Prostate gland (tissue), 2 donors: ENCODE data around the gene PPP1R3E. TPM values are rescaled to one million over a fixed set of nuclear protein-coding genes. Genes with fewer than 3 reads are reported as not detected.
"Not testable (repeated sequence)": the region's sequence is repeated elsewhere in the genome, so short reads cannot be mapped to it uniquely, and the experiment has no call there.

Source experiments
- DNase-seq: peaks from one replicate; pipeline ENCODE4 v3.0.0-alpha.2; 2019; ENCODE audit warnings: low spot score
- H3K27ac ChIP-seq, 2 donors: fragments of 200-600 bp; sonication (generic); 2 replicates each; pipeline ENCODE4 v1.5.1; 2017 to 2019
- H3K27me3 ChIP-seq: fragments of 200-600 bp; sonication (generic); replicated peaks from 2 replicates; pipeline ENCODE4 v1.5.1; 2019; ENCODE audit not compliant: insufficient read depth
- H3K36me3 ChIP-seq, 2 donors: fragments of 200-600 bp; sonication (generic); 1 replicate in 1 of 2; 2 replicates in 1 of 2; pipeline versions ENCODE4 v1.5.1 to v1.8.1; 2017 to 2019
- H3K4me1 ChIP-seq: fragments of 200-600 bp; sonication (generic); replicated peaks from 2 replicates; pipeline ENCODE4 v1.5.1; 2019
- H3K4me3 ChIP-seq, 2 donors: fragments of 200-600 bp; sonication (generic); 2 replicates each; pipeline ENCODE4 v1.5.1; 2017 to 2019
- H3K9me3 ChIP-seq: fragments of 200-600 bp; sonication (generic); 2 replicates; pipeline ENCODE4 v1.5.1; 2017
- CTCF ChIP-seq, 4 experiments: fragments of 200-600 bp in 2 of 4; fragments of 450-650 bp in 2 of 4; sonication (generic) in 2 of 4; IDR thresholded peaks; 1 replicate in 3 of 4; 2 replicates in 1 of 4; pipeline ENCODE4 v1.5.1; 2016 to 2019; ENCODE audit warnings: antibody characterized with exemption in 4 of 4, mild to moderate bottlenecking in 2 of 4, moderate library complexity in 2 of 4
- POLR2A ChIP-seq: fragments of 450-650 bp; IDR thresholded peaks from one replicate; pipeline ENCODE4 v1.6.1; 2016; ENCODE audit warnings: antibody characterized with exemption, mild to moderate bottlenecking
- POLR2AphosphoS5 ChIP-seq: sonication (generic); formaldehyde crosslinking; IDR thresholded peaks from one replicate; pipeline ENCODE4 v1.6.1; 2017; ENCODE audit warnings: antibody characterized with exemption
- WGBS: methylation state at CpG from one replicate; pipeline ENCODE4 v1.1.5; 2018; 5-methylcytosine and 5-hydroxymethylcytosine counted together
- intact Hi-C: fragments of 100-400 bp; cut with DNase I; formaldehyde crosslinking; loops from one replicate; pipeline ENCODE4 v1.14.2; 2022
- total RNA-seq, 2 donors: library from RNA; depleted of rRNA; stranded (reverse); fragments of >200 nt; gene quantifications; one replicate each; pipeline ENCODE4 v1.1.0, GENCODE V29; 2016

Gene PPP1R3E
- total RNA-seq, 2 donors from 2014 or later = 4.9 to 20.2 TPM

- peak overlapping the region; percentile 84 to 98 for H3K4me3 ChIP-seq
- under 1% methylated on average over 22 of the region's 22 CpGs for WGBS
- H3K27me3 ChIP-seq = no peaks in the 10 kb centered on the region
- H3K9me3 ChIP-seq = no peaks in the 10 kb centered on the region
- peak overlapping the region; percentile 92 to 99 for H3K27ac ChIP-seq
- intact Hi-C loops = no loop called here
- H3K36me3 ChIP-seq = no peaks in the 10 kb centered on the region
- no peak for DNase-seq
- H3K4me1 ChIP-seq = no peaks in the 10 kb centered on the region
- TF ChIP-seq POLR2A = no peak
- TF ChIP-seq CTCF (IDR thresholded peaks at IDR 0.05) = no peak
Observed at GRCh38 chr14:23285530-23286019, 17.1 kb downstream of the PPP1R3E start.

- no peaks in the 10 kb centered on the region for H3K27me3 ChIP-seq
- no peaks in the 10 kb centered on the region for H3K4me1 ChIP-seq
- peak; percentile 19 for DNase-seq
- peak overlapping the region; percentile 84 to 98 for H3K4me3 ChIP-seq
- H3K9me3 ChIP-seq = no peaks in the 10 kb centered on the region
- TF ChIP-seq CTCF (IDR thresholded peaks at IDR 0.05) (no peak), POLR2A (peak; percentile 21)
- intact Hi-C loops = no loop called here
- peak overlapping the region; percentile 92 to 99 for H3K27ac ChIP-seq
- WGBS = 25% methylated on average over 9 of the region's 9 CpGs
- no peaks in the 10 kb centered on the region for H3K36me3 ChIP-seq
Observed at GRCh38 chr14:23284654-23285529, 17.8 kb downstream of the PPP1R3E start.

GRCh38 chr14:23281247-23281646 lies 21.4 kb downstream of the PPP1R3E start:
- Histone ChIP-seq H3K9me3 (no peaks in the 10 kb centered on the region), H3K27ac (no peak overlapping the region), H3K36me3 (no peaks in the 10 kb centered on the region), H3K27me3 (no peaks in the 10 kb centered on the region), H3K4me1 (no peaks in the 10 kb centered on the region), H3K4me3 (no peak overlapping the region)
- intact Hi-C loops = no loop called here
- DNase-seq = no peak
- WGBS = 91% methylated on average over 6 of the region's 6 CpGs
- TF ChIP-seq POLR2A (no peak), CTCF (IDR thresholded peaks at IDR 0.05) (no peak), POLR2AphosphoS5 (no peak)

- H3K4me3 ChIP-seq, H3K27me3 ChIP-seq, H3K36me3 ChIP-seq, H3K27ac ChIP-seq, H3K4me1 ChIP-seq, H3K9me3 ChIP-seq, intact Hi-C loops, DNase-seq: not testable (repeated sequence)
- 97% methylated on average over 6 of the region's 6 CpGs for WGBS
Observed at GRCh38 chr14:23277928-23278327, 24.7 kb downstream of the PPP1R3E start.

GRCh38 chr14:23277189-23277588 lies 25.5 kb downstream of the PPP1R3E start:
- intact Hi-C loops = no loop called here
- Histone ChIP-seq H3K27ac (no peak overlapping the region), H3K9me3 (no peaks in the 10 kb centered on the region), H3K27me3 (no peaks in the 10 kb centered on the region), H3K4me3 (no peak overlapping the region), H3K4me1 (no peaks in the 10 kb centered on the region), H3K36me3 (no peaks in the 10 kb centered on the region)
- no peak for DNase-seq
- 87% methylated on average over 3 of the region's 3 CpGs for WGBS
- TF ChIP-seq POLR2AphosphoS5 = no peak
- no peak for TF ChIP-seq CTCF (IDR thresholded peaks at IDR 0.05)
